Aortic smooth muscle cell (primary cell): Measurements from ENCODE around the gene FRMD6. TPM values are rescaled to one million over a fixed set of nuclear protein-coding genes. Genes with fewer than 3 reads are reported as not detected.

ENCODE experiments used
- total RNA-seq: library from RNA; depleted of rRNA; stranded (reverse); fragments of >200 nt; gene quantifications from 2 replicates; pipeline ENCODE4 v1.2.3, GENCODE V29; 2014

Gene FRMD6
- 140 and 170 TPM in 2 replicates for total RNA-seq

GRCh38 chr14:51651388-51652167, at the start of gene FRMD6:
TSS of gene FRMD6 (plus strand) at chr14:51651910. CDS start at chr14:51689837, 37,927 bp downstream.

Other genes with a start within 250 kb of the FRMD6 start
- gene GNG2, start 208.7 kb downstream of the FRMD6 start, total RNA-seq = 11.8 and 16.2 TPM in 2 replicates